Sigmoid colon (tissue), 4 donors: ENCODE measurements around the gene SKI.

ENCODE experiments used
- CTCF ChIP-seq, 4 experiments: fragments of 450-650 bp in 3 of 4; fragments of 200-600 bp in 1 of 4; IDR thresholded peaks; one replicate each; pipeline ENCODE4 v1.5.1; 2016 to 2019; ENCODE audit warnings: antibody characterized with exemption in 4 of 4, mild to moderate bottlenecking in 3 of 4, moderate library complexity in 2 of 4
- EP300 ChIP-seq, 4 donors: sonication (generic); formaldehyde crosslinking; IDR thresholded peaks; one replicate each; pipeline ENCODE4 v1.6.1; 2017; ENCODE audit warnings: antibody characterized with exemption in 4 of 4
- POLR2A ChIP-seq, 2 donors: fragments of 450-650 bp; IDR thresholded peaks; one replicate each; pipeline ENCODE4 v1.6.1; 2016; ENCODE audit warnings: antibody characterized with exemption in 2 of 2, mild to moderate bottlenecking in 2 of 2, moderate library complexity in 2 of 2

- TF ChIP-seq POLR2A (IDR thresholded peaks at IDR 0.05) (no peak), CTCF (IDR thresholded peaks at IDR 0.05) (no peak), EP300 (IDR thresholded peaks at IDR 0.05) (no peak)
Measured at GRCh38 chr1:2326524-2326923, 98.4 kb downstream of the SKI start.
